Measurements from ENCODE around the gene NCOR2.

The NCOR2 gene

DNA sequence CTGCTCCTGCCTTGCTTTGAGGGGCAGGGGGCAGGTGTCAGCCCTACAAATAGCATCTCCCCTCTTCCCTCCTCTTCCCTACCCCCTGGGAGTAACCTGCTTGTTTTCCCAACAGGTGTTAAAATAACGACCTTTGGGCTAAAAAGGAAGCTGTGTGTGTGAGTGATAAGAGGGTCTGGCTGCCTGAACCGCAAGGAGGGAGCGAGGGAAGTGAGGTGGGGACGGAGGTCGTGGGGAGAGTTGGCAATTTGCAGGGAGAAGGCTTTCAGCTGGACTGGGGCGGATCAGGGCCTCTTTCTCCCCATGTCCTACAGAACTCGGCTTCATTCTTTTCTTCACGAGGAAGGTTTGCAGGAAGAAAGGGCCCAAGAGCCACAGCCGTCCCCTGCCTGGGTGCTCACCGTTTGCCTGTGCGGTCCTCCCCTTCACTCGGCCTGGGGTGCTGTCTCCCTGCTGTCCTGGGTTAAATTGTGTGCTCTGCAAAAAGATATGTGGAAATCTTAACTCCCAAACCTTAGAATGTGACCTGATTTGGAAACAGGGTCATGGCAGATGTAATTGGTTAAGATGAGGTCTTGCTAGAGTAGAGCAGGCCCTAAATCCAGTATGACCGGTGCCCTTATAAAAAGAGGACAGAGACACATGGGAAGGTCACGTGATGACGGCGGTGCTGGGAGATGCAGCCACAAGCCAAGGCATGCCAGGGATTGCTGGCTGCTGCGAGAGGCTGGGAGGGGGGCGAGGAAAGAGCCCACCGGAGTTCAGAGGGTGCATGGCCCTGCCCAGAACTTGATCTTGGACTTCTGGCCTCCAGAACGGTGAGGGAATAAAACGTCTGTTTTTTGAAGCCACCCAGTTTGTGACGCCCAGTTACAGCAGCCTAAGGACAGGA, 38.7 kb upstream of the NCOR2 start:
- Mint-ChIP-seq H3K36me3 (ENCODE audit: low read depth) (no peaks in the 10 kb centered on the region), H3K4me3 (no peak overlapping the region), H3K27ac (peak overlapping the region; percentile 3), H3K27me3 (peaks cover 53% of the 10 kb centered on the region), H3K4me1 (ENCODE audit: low read depth) (peaks cover 74% of the 10 kb centered on the region), H3K9me3 (no peaks in the 10 kb centered on the region)
- intact Hi-C loops (cut with micrococcal nuclease), result no loop called here

- no peak overlapping the region for H3K4me3 Mint-ChIP-seq
Measured at GRCh38 chr12:124605150-124605882, 37.9 kb upstream of the NCOR2 start.

GRCh38 chr12:124604264-124604680, 36.9 kb upstream of the NCOR2 start:
- H3K4me1 Mint-ChIP-seq (ENCODE audit: low read depth), result peaks cover 62% of the 10 kb centered on the region
- no peaks in the 10 kb centered on the region for H3K36me3 Mint-ChIP-seq (ENCODE audit: low read depth)
- H3K4me3 Mint-ChIP-seq, result no peak overlapping the region
- no peaks in the 10 kb centered on the region for H3K9me3 Mint-ChIP-seq
- no peak overlapping the region for H3K27ac Mint-ChIP-seq
- peaks cover 38% of the 10 kb centered on the region for H3K27me3 Mint-ChIP-seq
- intact Hi-C loops (cut with micrococcal nuclease), result no loop called here

More at GRCh38 chr12:124605150-124605882, 37.9 kb upstream of the NCOR2 start:
- Mint-ChIP-seq H3K4me1 (ENCODE audit: low read depth) (peaks cover 71% of the 10 kb centered on the region), H3K36me3 (ENCODE audit: low read depth) (no peaks in the 10 kb centered on the region), H3K9me3 (no peaks in the 10 kb centered on the region), H3K27me3 (peaks cover 45% of the 10 kb centered on the region), H3K27ac (peak overlapping the region; percentile 3)
- intact Hi-C loops (cut with micrococcal nuclease), result no loop called here

- Mint-ChIP-seq H3K36me3 (ENCODE audit: low read depth) (no peaks in the 10 kb centered on the region), H3K4me1 (ENCODE audit: low read depth) (peaks cover 62% of the 10 kb centered on the region), H3K27me3 (peaks cover 37% of the 10 kb centered on the region), H3K9me3 (no peaks in the 10 kb centered on the region), H3K4me3 (no peak overlapping the region), H3K27ac (peak overlapping the region; percentile 0)
- intact Hi-C loops (cut with micrococcal nuclease), result no loop called here
Measured at GRCh38 chr12:124603831-124604251, 36.4 kb upstream of the NCOR2 start.

DNA sequence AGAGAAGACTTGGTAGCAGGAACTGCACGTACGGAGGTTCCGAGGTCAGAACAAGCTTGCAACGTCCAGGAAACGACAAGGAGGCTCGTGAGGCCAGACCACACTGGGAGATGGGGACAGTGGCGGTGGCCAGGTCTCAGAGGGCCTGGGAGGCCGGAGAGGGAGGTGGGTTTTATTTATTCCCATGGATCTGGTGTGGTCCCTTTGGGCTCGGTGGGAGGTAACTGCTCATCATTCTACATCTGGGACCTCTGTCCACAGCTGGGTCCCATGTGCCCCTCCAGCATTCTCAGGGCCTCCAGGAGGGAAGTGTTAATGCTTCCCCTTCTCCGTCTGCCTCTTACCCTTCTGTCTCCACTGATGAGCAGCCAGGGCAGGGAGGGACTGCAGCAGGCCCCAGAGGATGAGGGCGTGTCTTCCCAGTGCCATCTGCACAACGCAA, 35.7 kb upstream of the NCOR2 start:
- no peaks in the 10 kb centered on the region for H3K9me3 Mint-ChIP-seq
- intact Hi-C loops (cut with micrococcal nuclease), result no loop called here
- H3K27me3 Mint-ChIP-seq, result peaks cover 35% of the 10 kb centered on the region
- H3K4me3 Mint-ChIP-seq, result no peak overlapping the region
- H3K27ac Mint-ChIP-seq, result peak overlapping the region; percentile 0
- H3K36me3 Mint-ChIP-seq (ENCODE audit: low read depth), result no peaks in the 10 kb centered on the region
- peaks cover 57% of the 10 kb centered on the region for H3K4me1 Mint-ChIP-seq (ENCODE audit: low read depth)

DNA sequence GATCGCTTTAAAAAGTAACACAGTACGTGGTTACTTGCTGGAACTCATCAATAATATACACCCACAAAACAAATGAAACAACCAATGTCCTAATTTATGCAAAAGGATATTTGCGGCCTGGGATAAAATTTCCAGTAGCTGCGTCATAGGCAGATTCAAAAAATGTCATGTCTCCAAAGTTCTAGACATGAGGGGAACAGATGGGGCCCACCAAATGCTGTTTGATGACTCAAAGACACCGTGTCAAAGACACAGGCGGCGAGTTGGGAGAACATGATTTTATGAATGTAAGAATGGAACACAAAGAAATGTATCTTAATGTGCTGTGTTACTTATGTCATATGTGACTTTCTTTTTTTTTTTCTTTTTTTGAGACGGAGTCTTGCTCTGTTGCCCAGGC, 34.3 kb upstream of the NCOR2 start:
- Mint-ChIP-seq H3K9me3 (no peaks in the 10 kb centered on the region), H3K36me3 (ENCODE audit: low read depth) (no peaks in the 10 kb centered on the region), H3K4me3 (no peak overlapping the region), H3K27ac (no peak overlapping the region), H3K4me1 (ENCODE audit: low read depth) (peaks cover 46% of the 10 kb centered on the region), H3K27me3 (peaks cover 32% of the 10 kb centered on the region)
- intact Hi-C loops (cut with micrococcal nuclease), result no loop called here

DNA sequence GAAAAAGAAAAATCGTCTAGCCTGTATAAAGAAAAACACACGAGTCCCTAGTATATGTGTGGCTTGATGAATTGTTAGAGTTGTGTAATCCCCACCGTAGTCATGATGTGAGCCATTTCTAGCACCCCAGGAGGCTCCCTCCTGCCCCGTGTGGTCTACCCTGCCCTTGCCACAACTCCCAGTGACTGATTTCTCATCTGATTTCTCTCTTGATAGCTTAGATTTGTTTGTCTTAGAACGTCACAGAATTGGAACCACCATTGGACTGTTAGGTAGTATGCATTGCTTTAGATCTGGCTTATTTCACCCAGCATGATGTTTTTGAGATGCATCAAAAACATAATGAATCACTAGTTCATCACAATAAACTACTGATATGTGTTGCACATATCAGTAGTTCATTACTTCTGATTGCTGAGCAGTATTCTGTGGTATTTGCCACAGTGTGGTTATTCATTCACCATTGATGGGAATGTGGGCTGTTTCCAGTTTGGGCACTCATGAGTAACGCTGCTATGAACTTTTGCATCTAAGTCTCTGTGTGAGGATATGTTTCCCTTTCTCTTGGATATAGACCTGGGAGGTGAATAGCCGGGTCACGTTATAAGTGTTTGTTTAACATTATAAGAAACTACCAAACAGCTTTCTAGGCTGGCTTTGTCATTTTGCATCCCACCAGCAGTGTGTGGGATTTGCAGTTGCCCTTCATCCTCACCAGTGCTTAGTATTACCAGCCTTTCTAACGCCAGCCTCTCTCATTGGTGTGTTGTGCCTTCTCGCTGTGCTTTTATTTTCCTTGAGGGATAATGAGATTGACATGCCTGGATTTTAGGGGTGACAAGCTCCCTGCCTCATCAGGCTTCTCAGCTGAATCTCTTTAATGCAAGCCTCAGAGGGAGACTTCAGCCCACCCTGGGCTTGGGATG, 31.9 kb upstream of the NCOR2 start:
- Mint-ChIP-seq H3K36me3 (ENCODE audit: low read depth) (no peaks in the 10 kb centered on the region), H3K4me3 (no peak overlapping the region), H3K9me3 (no peaks in the 10 kb centered on the region), H3K4me1 (ENCODE audit: low read depth) (peaks cover 33% of the 10 kb centered on the region), H3K27ac (no peak overlapping the region), H3K27me3 (peaks cover 22% of the 10 kb centered on the region)
- intact Hi-C loops (cut with micrococcal nuclease), result no loop called here

DNA sequence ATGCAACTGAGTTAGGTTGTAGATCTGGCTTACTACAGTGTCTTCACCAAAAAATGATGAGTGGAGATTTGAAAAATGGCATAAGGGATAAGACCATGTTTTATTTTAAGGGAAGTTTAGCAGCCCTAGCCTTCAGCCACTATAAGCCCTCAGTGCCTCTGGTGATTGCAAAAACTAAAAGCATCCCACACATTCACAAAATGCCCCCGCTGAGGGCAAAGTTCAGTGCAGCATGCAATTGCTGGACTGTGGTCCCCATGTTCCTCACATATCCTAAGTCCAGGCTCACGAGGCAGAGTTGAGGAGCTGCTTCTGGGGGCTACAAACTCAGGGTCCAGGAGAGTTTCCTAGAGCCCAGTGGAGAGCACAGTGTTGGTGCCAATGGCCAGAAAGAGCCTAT, 29.6 kb upstream of the NCOR2 start:
- no peak overlapping the region for H3K4me3 Mint-ChIP-seq
- H3K36me3 Mint-ChIP-seq (ENCODE audit: low read depth), result no peaks in the 10 kb centered on the region
- intact Hi-C loops (cut with micrococcal nuclease), result no loop called here
- peaks cover 38% of the 10 kb centered on the region for H3K4me1 Mint-ChIP-seq (ENCODE audit: low read depth)
- no peaks in the 10 kb centered on the region for H3K9me3 Mint-ChIP-seq
- peaks cover 21% of the 10 kb centered on the region for H3K27me3 Mint-ChIP-seq
- no peak overlapping the region for H3K27ac Mint-ChIP-seq

DNA sequence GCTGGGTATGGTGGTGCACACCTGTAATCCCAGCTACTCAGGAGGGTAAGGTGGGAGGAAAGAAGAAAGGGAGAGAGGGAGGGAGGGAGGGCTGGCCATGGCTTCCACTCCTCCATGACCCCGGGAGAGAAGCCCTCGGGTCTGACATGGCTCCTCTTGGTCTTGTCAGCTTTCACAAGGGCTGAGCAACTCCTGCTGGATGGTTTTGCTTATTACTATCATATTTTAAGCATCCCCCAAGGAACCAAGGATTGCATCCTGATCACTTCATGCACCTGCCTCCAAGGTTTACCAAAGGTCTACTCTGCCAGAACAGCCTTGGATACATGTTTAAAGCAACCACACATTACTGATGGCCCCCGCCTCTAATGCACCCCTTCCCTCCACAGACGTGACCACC, 28.0 kb upstream of the NCOR2 start:
- intact Hi-C loops (cut with micrococcal nuclease), result no loop called here
- no peak overlapping the region for H3K27ac Mint-ChIP-seq
- H3K36me3 Mint-ChIP-seq (ENCODE audit: low read depth), result no peaks in the 10 kb centered on the region
- no peak overlapping the region for H3K4me3 Mint-ChIP-seq
- peaks cover 21% of the 10 kb centered on the region for H3K27me3 Mint-ChIP-seq
- no peaks in the 10 kb centered on the region for H3K9me3 Mint-ChIP-seq
- H3K4me1 Mint-ChIP-seq (ENCODE audit: low read depth), result peaks cover 53% of the 10 kb centered on the region

- Mint-ChIP-seq H3K4me3 (no peak overlapping the region), H3K27me3 (peaks cover 20% of the 10 kb centered on the region), H3K36me3 (ENCODE audit: low read depth) (no peaks in the 10 kb centered on the region), H3K27ac (no peak overlapping the region), H3K9me3 (no peaks in the 10 kb centered on the region), H3K4me1 (ENCODE audit: low read depth) (peaks cover 53% of the 10 kb centered on the region)
- intact Hi-C loops (cut with micrococcal nuclease), result no loop called here
Measured at GRCh38 chr12:124594851-124595250, 27.4 kb upstream of the NCOR2 start.

DNA sequence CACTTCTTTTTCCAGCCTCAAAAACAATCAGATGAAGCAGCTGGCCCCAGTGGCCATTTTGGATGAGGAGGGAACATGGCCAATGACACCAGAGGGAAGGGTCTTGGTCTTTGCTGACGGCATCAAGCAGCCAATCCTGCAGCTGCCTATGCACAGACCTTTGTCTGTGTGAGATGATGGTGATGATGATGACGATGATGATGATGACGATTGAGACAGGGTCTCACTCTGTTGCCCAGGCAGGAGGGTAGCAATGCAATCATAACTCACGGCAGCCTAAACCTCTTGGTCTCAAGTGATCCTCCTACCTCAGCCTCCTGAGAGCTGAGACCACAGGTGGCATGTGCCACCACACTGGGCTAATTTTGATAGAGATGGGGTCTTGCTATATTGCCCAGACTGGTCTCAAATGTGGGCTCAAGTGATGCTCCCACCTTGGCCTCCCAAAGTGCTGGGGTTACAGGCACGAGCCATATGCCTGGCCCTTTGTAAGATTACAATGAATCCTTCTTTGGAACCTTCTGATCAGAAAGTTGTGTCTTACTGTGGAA, 26.5 kb upstream of the NCOR2 start:
- Mint-ChIP-seq H3K4me1 (ENCODE audit: low read depth) (peaks cover 56% of the 10 kb centered on the region), H3K27me3 (peaks cover 15% of the 10 kb centered on the region), H3K27ac (peak overlapping the region; percentile 92), H3K4me3 (no peak overlapping the region), H3K36me3 (ENCODE audit: low read depth) (no peaks in the 10 kb centered on the region), H3K9me3 (no peaks in the 10 kb centered on the region)
- intact Hi-C loops (cut with micrococcal nuclease), result no loop called here

GRCh38 chr12:124593176-124593575, 25.8 kb upstream of the NCOR2 start:
- Mint-ChIP-seq H3K27me3 (peaks cover 12% of the 10 kb centered on the region), H3K36me3 (ENCODE audit: low read depth) (no peaks in the 10 kb centered on the region), H3K9me3 (no peaks in the 10 kb centered on the region), H3K27ac (peak overlapping the region; percentile 92), H3K4me1 (ENCODE audit: low read depth) (peaks cover 60% of the 10 kb centered on the region), H3K4me3 (peak overlapping the region; percentile 20)
- intact Hi-C loops (cut with micrococcal nuclease), result no loop called here

GRCh38 chr12:124592481-124593160, 25.2 kb upstream of the NCOR2 start:
- intact Hi-C loops (cut with micrococcal nuclease), result no loop called here
- peak overlapping the region; percentile 52 for H3K4me3 Mint-ChIP-seq

More at GRCh38 chr12:124592481-124593160, 25.2 kb upstream of the NCOR2 start:
- Mint-ChIP-seq H3K27me3 (peaks cover 14% of the 10 kb centered on the region), H3K36me3 (ENCODE audit: low read depth) (no peaks in the 10 kb centered on the region), H3K4me1 (ENCODE audit: low read depth) (peaks cover 66% of the 10 kb centered on the region), H3K9me3 (no peaks in the 10 kb centered on the region), H3K27ac (peak overlapping the region; percentile 92)
